Measurements from ENCODE around the gene NEK9. TPM values are rescaled to one million over a fixed set of nuclear protein-coding genes. Genes with fewer than 3 reads are reported as not detected.
A peak's percentile ranks its signal among the peaks of the same experiment; 100 is the strongest.
"Not testable (repeated sequence)": the region's sequence is repeated elsewhere in the genome, so short reads cannot be mapped to it uniquely, and the experiment has no call there.

NEK9 gene
- total RNA-seq, 1 donor from 2014 or later = 26.3 TPM

DNA sequence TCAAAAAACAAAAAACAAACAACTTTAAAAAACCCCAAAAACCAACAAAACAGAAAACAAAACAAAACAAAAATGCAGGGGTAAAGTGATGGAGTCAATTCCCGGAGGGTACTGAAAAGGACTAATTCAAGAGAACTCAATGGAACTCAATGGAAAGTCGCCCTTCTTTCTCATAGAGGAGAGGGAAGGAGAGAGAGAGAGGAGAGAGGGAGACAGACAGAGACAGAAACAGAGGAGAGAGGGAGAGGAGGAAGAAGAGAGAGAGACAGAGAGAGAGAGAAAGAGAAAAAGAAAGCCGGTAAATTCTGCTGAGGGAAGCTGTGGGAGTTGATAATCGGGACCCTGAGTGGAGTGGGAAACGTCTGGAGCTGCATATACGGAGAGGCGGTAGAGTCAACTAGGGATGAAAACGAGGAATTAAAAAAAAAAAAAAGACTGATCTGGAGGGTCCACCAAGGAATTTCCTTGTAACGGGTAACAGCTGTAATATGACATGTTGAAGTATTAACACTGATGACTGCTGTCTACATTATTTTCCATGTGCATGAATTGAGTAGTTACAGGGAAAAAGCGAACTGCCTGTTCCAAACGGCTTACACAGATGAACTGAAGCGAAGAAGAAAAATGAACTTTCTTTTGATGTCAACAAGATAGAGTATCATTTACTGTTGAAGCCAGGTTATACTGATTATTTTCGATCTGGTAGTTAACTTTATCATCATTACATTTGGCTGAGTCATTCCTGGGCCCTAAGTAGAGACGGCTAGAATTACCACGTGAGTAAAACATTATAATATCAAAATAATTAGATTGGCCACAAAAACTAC is 58.3 kb downstream of the NEK9 start:
- Histone ChIP-seq H3K27me3 (ENCODE audit: control insufficient read depth, insufficient read depth, low read length) (no peaks in the 10 kb centered on the region), H3K36me3 (ENCODE audit: control insufficient read depth, insufficient read depth, low read length) (no peaks in the 10 kb centered on the region), H3K4me3 (ENCODE audit: low read depth, low read length) (peak overlapping the region; percentile 53)
- no peak for FAIRE-seq
- peak; percentile 56 for DNase-seq (ENCODE audit: low read depth)
- TF ChIP-seq, protein P1, sequence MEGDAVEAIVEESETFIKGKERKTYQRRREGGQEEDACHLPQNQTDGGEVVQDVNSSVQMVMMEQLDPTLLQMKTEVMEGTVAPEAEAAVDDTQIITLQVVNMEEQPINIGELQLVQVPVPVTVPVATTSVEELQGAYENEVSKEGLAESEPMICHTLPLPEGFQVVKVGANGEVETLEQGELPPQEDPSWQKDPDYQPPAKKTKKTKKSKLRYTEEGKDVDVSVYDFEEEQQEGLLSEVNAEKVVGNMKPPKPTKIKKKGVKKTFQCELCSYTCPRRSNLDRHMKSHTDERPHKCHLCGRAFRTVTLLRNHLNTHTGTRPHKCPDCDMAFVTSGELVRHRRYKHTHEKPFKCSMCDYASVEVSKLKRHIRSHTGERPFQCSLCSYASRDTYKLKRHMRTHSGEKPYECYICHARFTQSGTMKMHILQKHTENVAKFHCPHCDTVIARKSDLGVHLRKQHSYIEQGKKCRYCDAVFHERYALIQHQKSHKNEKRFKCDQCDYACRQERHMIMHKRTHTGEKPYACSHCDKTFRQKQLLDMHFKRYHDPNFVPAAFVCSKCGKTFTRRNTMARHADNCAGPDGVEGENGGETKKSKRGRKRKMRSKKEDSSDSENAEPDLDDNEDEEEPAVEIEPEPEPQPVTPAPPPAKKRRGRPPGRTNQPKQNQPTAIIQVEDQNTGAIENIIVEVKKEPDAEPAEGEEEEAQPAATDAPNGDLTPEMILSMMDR (IDR thresholded peaks at IDR 0.05; ENCODE audit: insufficient read depth, low read length, severe bottlenecking) = no peak

DNA sequence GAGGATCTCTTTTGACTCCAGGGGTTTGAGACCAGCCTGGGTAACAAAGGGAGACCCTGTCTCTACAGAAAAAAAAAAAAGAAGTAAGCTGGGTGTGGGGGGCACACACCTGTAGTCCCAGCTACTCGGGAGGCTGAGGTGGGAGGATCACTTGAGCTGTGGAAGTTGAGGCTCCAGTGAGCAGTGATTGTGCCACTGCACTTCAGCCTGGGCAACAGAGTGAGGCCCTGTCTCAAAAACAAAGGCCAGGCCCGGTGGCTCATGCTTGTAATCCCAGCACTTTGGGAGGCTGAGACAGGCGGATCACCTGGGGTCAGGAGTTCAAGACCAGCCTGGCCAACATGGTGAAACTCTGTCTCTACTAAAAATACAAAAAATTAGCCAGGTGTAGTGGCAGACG is 59.1 kb downstream of the NEK9 start:
- DNase-seq (ENCODE audit: low read depth); H3K4me3 ChIP-seq (ENCODE audit: low read depth, low read length); FAIRE-seq; H3K27me3 ChIP-seq (ENCODE audit: control insufficient read depth, insufficient read depth, low read length); H3K36me3 ChIP-seq (ENCODE audit: control insufficient read depth, insufficient read depth, low read length): not testable (repeated sequence)

DNA sequence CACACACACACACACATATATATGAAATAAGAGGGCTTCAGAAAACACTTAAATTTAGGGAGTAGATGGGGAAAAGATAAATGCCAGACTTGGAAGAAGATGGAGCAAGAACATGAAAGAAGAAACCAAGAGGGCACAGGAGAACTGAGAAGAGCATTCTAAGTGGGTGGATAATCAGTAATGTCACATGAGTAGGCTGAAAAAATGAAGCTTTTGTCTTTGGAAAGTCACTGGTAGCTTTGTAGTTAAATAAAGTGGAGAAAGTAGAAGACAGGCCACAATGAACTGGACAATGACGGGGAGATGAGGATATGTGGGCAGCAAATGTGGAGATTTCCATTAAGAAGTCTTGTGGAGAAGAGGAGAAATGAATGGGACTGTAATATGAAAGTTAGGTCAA is 59.6 kb downstream of the NEK9 start:
- DNase-seq (ENCODE audit: low read depth) (no peak), FAIRE-seq (no peak)
- Histone ChIP-seq H3K4me3 (ENCODE audit: low read depth, low read length) (no peak overlapping the region), H3K36me3 (ENCODE audit: control insufficient read depth, insufficient read depth, low read length) (no peaks in the 10 kb centered on the region), H3K27me3 (ENCODE audit: control insufficient read depth, insufficient read depth, low read length) (no peaks in the 10 kb centered on the region)
- TF ChIP-seq, protein P1 (IDR thresholded peaks at IDR 0.05; ENCODE audit: insufficient read depth, low read length, severe bottlenecking) = no peak

DNA sequence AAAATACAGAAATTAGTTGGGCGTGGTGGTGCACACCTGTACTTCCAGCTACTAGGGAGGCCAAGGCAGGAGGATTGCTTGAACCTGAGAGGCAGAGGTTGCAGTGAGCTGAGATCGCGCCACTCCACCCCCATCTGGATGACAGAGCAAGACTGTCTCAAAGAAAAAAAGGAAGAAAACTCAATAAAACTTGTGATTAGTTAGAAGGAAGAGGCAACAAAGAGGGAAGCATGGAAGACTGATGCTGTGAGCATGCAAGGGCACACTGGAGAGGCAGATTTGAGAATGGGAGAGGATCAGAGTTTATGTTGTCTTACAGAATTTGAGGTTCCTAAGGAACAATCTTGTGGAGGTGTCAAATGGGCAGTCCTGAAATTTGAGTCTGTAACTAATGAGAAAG is 60.2 kb downstream of the NEK9 start:
- no peak for DNase-seq (ENCODE audit: low read depth)
- TF ChIP-seq, protein P1 (IDR thresholded peaks at IDR 0.05; ENCODE audit: insufficient read depth, low read length, severe bottlenecking) = no peak
- no peak for FAIRE-seq

DNA sequence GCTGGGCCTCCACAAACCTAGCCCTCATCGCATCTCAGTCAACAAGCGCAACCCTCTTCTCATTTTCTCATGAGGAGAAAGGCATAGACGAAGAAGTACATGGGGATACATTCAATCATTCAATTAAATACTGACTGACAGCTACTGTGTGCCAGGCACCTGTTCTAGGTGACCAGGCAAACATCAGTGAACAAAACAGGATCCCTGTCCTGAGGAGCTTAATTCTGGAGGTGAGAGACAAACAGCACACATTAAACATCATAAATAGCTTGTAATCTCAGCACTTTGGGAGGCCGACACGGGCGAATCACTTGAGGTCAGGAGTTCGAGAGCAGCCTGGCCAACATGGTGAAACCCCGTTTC is 62.7 kb downstream of the NEK9 start:
- no peaks in the 10 kb centered on the region for H3K36me3 ChIP-seq (ENCODE audit: control insufficient read depth, insufficient read depth, low read length)
- H3K27me3 ChIP-seq (ENCODE audit: control insufficient read depth, insufficient read depth, low read length) = no peaks in the 10 kb centered on the region
- FAIRE-seq (no peak), DNase-seq (ENCODE audit: low read depth) (no peak)
- TF ChIP-seq, protein P1 (IDR thresholded peaks at IDR 0.05; ENCODE audit: insufficient read depth, low read length, severe bottlenecking) = no peak
- peak overlapping the region; percentile 76 for H3K4me3 ChIP-seq (ENCODE audit: low read depth, low read length)

More for the DNA sequence above, 60.2 kb downstream of the NEK9 start:
- Histone ChIP-seq H3K4me3 (ENCODE audit: low read depth, low read length) (no peak overlapping the region), H3K36me3 (ENCODE audit: control insufficient read depth, insufficient read depth, low read length) (no peaks in the 10 kb centered on the region), H3K27me3 (ENCODE audit: control insufficient read depth, insufficient read depth, low read length) (no peaks in the 10 kb centered on the region)

DNA sequence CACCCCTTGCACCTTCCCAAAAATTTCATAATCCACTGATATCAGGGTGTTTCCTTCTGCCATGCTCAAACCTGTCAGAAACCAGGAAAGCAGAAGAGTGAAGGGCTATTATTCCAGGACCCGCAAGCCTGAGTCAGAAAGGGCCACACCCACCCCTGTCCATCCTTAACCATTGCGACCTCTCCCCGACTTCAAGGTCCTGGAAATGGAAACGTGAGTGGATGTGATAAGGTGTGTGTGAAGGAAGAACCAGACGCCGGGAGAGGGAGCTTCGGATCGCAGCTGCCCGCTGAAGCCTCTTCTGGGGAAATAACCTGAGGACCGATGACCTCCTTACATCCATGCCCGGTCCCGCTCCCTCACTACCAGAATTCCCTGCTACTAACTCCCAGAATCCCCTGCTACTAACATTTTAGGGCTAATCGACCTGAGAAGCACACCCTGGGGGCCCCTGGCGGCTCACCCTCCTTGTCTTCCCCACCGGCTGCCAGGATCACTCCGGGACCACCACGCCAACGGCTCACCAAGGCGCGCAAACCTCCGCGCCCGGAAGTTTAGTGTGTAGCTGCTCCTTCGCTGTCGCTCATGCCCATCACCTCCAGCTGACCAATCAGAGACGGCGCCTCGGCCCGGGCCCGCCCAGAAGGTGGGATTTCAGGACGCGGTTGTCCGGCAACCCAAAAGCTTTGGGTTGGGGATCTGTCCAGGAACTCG is 63.2 kb downstream of the NEK9 start, which contains the start of gene ACYP1:
Gene ACYP1 (minus strand): TSS at position 534 of the 714 bp plus-strand sequence. CDS start 471 bp downstream, at position 63.
- no peaks in the 10 kb centered on the region for H3K27me3 ChIP-seq (ENCODE audit: control insufficient read depth, insufficient read depth, low read length)
- no peaks in the 10 kb centered on the region for H3K36me3 ChIP-seq (ENCODE audit: control insufficient read depth, insufficient read depth, low read length)
- TF ChIP-seq, protein P1 (IDR thresholded peaks at IDR 0.05; ENCODE audit: insufficient read depth, low read length, severe bottlenecking) = no peak
- FAIRE-seq (no peak), DNase-seq (ENCODE audit: low read depth) (peak; percentile 75)
- H3K4me3 ChIP-seq (ENCODE audit: low read depth, low read length) = peak within 1 kb of the TSS; percentile 76
